Endothelial cell (in vitro differentiated cells): ENCODE data around the gene LY6G6F. TPM values are rescaled to one million over a fixed set of nuclear protein-coding genes. Genes with fewer than 3 reads are reported as not detected.

Experiments used
- DNase-seq: peaks from one replicate; pipeline ENCODE4 v3.0.0; 2021; ENCODE audit warnings: low spot score
- H3K27ac Mint-ChIP-seq: one replicate; pipeline ENCODE4 v1.8.0; 2021; ENCODE audit warnings: mixed read lengths, inconsistent platforms; ENCODE audit not compliant: unreplicated experiment
- H3K27me3 Mint-ChIP-seq: one replicate; pipeline ENCODE4 v1.8.0; 2021; ENCODE audit warnings: mild to moderate bottlenecking, moderate library complexity, mixed read lengths, inconsistent platforms; ENCODE audit not compliant: unreplicated experiment
- H3K36me3 Mint-ChIP-seq: one replicate; pipeline ENCODE4 v1.8.0; 2021; ENCODE audit warnings: mild to moderate bottlenecking, low read depth, mixed read lengths, inconsistent platforms; ENCODE audit not compliant: unreplicated experiment
- H3K4me1 Mint-ChIP-seq: one replicate; pipeline ENCODE4 v1.8.0; 2021; ENCODE audit warnings: mild to moderate bottlenecking, mixed read lengths, inconsistent platforms; ENCODE audit not compliant: unreplicated experiment
- H3K4me3 Mint-ChIP-seq: one replicate; pipeline ENCODE4 v1.8.0; 2021; ENCODE audit warnings: mild to moderate bottlenecking, mixed read lengths, inconsistent platforms; ENCODE audit not compliant: unreplicated experiment
- H3K9me3 Mint-ChIP-seq: one replicate; pipeline ENCODE4 v1.8.0; 2021; ENCODE audit warnings: mixed read lengths, inconsistent platforms; ENCODE audit not compliant: unreplicated experiment
- CTCF ChIP-seq: fragments of 200-600 bp; sonication (generic); IDR thresholded peaks from one replicate; pipeline ENCODE4 v1.5.0; 2021; ENCODE audit warnings: antibody characterized with exemption; ENCODE audit not compliant: unreplicated experiment
- total RNA-seq: library from RNA; stranded (reverse); fragmentation: NEBNext Ultra II Directional; extraction: Animal tissue kit (Norgen Biotek cat#: 25700); gene quantifications from one replicate; pipeline ENCODE4 v1.2.1, GENCODE V29; 2021; ENCODE audit not compliant: unreplicated experiment

LY6G6F gene
- total RNA-seq, 1 donor from 2014 or later = not detected

- Mint-ChIP-seq H3K27ac (peak overlapping the region; percentile 28), H3K36me3 (peaks cover 31% of the 10 kb centered on the region), H3K9me3 (no peaks in the 10 kb centered on the region), H3K27me3 (peaks cover 11% of the 10 kb centered on the region), H3K4me3 (peak overlapping the region; percentile 85), H3K4me1 (peaks cover 32% of the 10 kb centered on the region)
- no peak for DNase-seq
- no peak for TF ChIP-seq CTCF
Observed at GRCh38 chr6:31727034-31727716, 20.5 kb downstream of the LY6G6F start.

- Mint-ChIP-seq H3K9me3 (no peaks in the 10 kb centered on the region), H3K36me3 (peaks cover 33% of the 10 kb centered on the region), H3K27me3 (peaks cover 11% of the 10 kb centered on the region), H3K27ac (no peak overlapping the region), H3K4me1 (peaks cover 34% of the 10 kb centered on the region), H3K4me3 (peak overlapping the region; percentile 98)
- TF ChIP-seq CTCF = no peak
- DNase-seq = no peak
Observed at GRCh38 chr6:31727717-31728671, 21.3 kb downstream of the LY6G6F start.

GRCh38 chr6:31728767-31729514, 22.3 kb downstream of the LY6G6F start, which contains the start of gene DDAH2:
Gene DDAH2, minus strand, starts transcription at chr6:31729299. Its CDS starts 138 bp downstream, at chr6:31729161.
- Mint-ChIP-seq H3K27ac (peak within 1 kb of the TSS; percentile 91), H3K4me1 (peaks cover 43% of the 10 kb centered on the region), H3K9me3 (no peaks in the 10 kb centered on the region), H3K4me3 (peak within 1 kb of the TSS; percentile 98), H3K36me3 (peaks cover 43% of the 10 kb centered on the region), H3K27me3 (peaks cover 11% of the 10 kb centered on the region)
- no peak for TF ChIP-seq CTCF
- DNase-seq = no peak

- Mint-ChIP-seq H3K4me1 (peaks cover 44% of the 10 kb centered on the region), H3K4me3 (peak overlapping the region; percentile 98), H3K9me3 (no peaks in the 10 kb centered on the region), H3K36me3 (peaks cover 43% of the 10 kb centered on the region), H3K27ac (peak overlapping the region; percentile 91), H3K27me3 (peaks cover 14% of the 10 kb centered on the region)
- no peak for TF ChIP-seq CTCF
- DNase-seq = peak; percentile 72
Observed at GRCh38 chr6:31729515-31729978, 22.9 kb downstream of the LY6G6F start.
